DMS153 (cell line): ENCODE data around the gene KRT76.

ENCODE experiments used
- DNase-seq: peaks from one replicate; lab custom pipeline; 2025; lab: John Stamatoyannopoulos, UW

Gene KRT76

GRCh38 chr12:52730383-52730782 is 46.8 kb downstream of the KRT76 start:
- no peak for DNase-seq

DNA sequence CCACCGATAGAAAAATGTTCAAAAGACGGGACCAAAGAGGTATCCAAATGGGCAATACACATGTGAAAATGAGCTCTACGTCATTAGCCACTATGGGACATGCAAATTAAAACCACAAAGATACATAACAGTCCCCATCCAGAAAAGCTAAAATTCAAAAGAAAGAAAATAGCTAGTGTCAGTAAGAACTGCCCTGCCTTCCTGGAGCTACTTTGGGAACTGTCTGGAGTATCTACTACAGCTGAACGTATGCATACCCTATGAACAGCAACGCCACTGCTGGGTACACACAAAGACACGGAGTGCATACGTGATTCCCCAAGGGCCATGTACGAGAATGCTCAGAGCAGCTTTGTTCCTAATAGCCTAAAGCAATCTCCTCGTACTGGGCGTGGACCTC is 48.0 kb downstream of the KRT76 start:
- no peak for DNase-seq

DNA sequence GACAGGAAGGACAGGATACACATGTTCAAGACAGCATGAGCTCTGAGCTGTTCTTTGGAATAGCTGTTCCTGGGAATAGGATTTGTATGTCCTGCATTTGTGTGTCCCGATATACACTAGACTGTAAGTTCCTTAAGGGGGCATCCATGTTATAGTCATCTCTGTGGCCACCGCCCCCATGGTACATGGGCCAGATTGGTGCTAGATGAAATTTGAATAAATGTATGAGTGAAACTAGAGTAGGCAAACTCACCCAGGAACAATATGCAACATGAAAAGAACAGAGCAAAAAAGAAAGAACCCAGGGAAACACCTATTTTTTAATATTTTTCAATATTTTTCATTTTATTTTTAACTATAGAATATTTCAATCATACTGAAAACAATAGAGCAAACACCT is 48.8 kb downstream of the KRT76 start:
- no peak for DNase-seq

DNA sequence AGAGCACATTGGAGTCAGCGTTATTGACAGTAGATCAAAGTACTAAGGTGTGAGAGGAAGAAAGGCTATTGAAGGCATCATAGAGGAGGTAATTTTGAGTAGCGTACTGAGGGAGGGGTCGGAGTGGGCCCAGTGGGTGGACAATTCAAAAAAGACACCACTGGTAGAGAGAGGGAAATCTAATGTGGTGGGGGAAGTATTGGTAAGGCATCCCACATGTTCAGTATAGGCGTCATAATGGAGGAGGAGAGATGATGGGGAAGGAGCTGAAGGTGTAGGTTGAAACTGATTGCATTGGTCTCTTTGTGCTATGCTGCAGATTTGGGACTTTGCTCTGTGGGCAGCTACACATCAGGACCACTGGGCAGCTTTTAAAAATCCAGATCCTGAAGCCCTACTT is 50.1 kb downstream of the KRT76 start:
- DNase-seq: no peak

GRCh38 chr12:52726451-52726850 is 50.7 kb downstream of the KRT76 start:
- DNase-seq: no peak

DNA sequence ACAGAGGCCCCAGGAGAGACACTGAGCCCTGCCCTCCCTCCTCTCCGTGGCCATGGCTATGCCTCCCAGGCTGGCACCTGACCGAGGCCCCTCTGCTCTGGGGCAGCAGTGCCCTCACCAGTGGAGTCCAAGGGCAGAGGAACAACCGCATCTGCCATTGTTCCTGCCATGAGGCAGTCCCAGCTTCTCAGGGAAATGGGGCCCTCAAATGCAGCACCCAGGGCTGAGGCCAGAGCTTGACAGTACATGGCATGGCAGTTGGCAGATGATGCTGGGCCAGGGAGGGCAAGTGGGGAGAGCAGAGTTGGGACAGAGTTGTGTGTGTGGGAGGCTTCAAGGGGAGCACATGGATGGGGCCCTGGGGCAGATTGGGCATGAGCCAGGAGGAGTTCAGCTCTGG is 52.8 kb downstream of the KRT76 start:
- DNase-seq: no peak

- no peak for DNase-seq
These were observed 54.5 kb downstream of the KRT76 start for GRCh38 chr12:52722680-52723079.

- DNase-seq: no peak
These were observed 55.2 kb downstream of the KRT76 start for GRCh38 chr12:52721838-52722470.

DNA sequence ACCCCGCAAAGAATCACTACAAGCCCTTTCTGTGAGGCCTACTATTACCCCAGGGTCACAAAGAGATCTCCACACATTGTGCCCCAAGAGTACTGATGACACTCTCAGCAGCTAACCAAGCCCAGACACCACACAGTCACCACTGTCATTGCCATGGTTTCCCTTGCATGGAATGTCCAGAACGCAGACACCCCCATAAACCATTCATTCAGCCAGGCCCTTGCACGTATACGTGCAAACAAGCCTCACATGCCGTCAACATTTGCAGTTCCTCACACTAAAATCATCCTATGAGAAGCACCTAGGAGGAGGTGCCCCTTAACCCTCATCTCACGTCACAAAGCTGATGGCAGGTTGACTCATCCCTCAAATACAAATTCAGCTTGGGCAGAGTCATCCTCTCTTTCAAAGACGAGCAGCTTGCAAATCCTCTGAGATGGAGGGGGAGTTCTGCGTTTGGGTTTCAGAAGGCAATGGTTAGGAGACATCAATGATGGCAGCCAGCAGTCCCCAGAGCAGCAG is 56.7 kb downstream of the KRT76 start:
- no peak for DNase-seq
